Measurements from ENCODE around the gene ZIC3.

ZIC3 gene

GRCh38 chrX:137573324-137574101 lies 7.6 kb downstream of the ZIC3 start:
- in situ Hi-C loops (cut with MboI; ENCODE audit: low sequenced_read_pairs), result no loop called here

GRCh38 chrX:137574102-137574783 lies 8.3 kb downstream of the ZIC3 start:
- in situ Hi-C loops (cut with MboI; ENCODE audit: low sequenced_read_pairs), result no loop called here

- in situ Hi-C loops (cut with MboI; ENCODE audit: low sequenced_read_pairs), result no loop called here
These were observed 8.9 kb downstream of the ZIC3 start for GRCh38 chrX:137574784-137575293.

GRCh38 chrX:137575596-137576255 lies 9.8 kb downstream of the ZIC3 start:
- in situ Hi-C loops (cut with MboI; ENCODE audit: low sequenced_read_pairs), result no loop called here

GRCh38 chrX:137587151-137587550 lies 21.2 kb downstream of the ZIC3 start:
- in situ Hi-C loops (cut with MboI; ENCODE audit: low sequenced_read_pairs), result no loop called here

GRCh38 chrX:137600769-137601168 lies 34.8 kb downstream of the ZIC3 start:
- in situ Hi-C loops (cut with MboI; ENCODE audit: low sequenced_read_pairs), result no loop called here

Measured in HL-60/S4 (cell line).